Fibroblast of villous mesenchyme (primary cell): Measurements from ENCODE around the gene OSER1. TPM values are rescaled to one million over a fixed set of nuclear protein-coding genes. Genes with fewer than 3 reads are reported as not detected.

ENCODE experiments used
- DNase-seq: peaks from one replicate; pipeline ENCODE4 v3.0.0-alpha.2; 2010; ENCODE audit warnings: low read depth
- H3K4me3 ChIP-seq: 2 replicates; pipeline ENCODE4 v1.5.1; 2011; ENCODE audit warnings: low read depth, mild to moderate bottlenecking, low read length
- total RNA-seq: library from RNA; depleted of rRNA; stranded (reverse); fragments of >200 nt; gene quantifications from 2 replicates; pipeline ENCODE4 v1.2.3, GENCODE V29; 2012
- TF ChIP-seq, protein P1 (sequence below): IDR thresholded peaks from 2 replicates; pipeline ENCODE4 v1.5.1; 2012; ENCODE audit warnings: low read depth, mild to moderate bottlenecking, low read length; ENCODE audit not compliant: insufficient read depth

OSER1 gene
- total RNA-seq, result 28.7 and 45.8 TPM in 2 replicates

DNA sequence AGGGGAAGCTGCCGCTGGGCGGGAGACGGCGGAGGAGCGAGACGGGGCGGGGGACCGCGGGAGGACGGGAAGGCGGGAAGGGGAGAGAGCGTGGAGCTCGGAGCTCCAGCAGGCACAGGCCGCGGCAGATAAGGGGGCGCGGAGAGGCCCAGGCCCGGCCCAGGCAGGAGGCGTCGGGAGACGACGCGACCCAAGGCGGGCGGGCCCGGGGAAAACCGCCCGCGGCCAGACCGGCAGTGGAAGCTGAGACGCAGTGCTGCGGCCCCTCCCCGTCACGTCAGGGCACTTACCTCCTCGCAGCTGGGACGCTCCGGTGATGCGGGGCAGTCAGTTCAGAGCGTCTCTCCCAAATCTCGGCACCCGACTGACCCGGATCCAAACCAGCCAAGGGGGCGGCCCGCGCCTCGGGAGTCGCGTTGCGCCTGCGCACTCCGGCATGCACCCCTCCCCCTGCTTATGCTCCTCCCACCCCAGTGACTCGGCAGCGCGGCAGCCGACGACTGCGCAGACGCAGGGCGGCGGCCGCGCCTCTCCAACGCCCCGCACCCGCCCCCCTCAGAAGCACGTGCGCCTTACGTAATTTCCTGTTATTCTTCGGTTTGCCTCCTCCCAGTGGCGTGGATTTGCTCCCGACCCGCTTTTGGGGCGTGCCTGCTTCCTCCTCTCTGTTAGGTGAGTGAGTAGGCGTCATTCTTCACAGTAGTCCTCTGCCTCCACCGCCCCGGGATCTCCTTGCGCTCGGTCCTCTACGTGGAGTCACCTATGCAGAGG, at the start of gene OSER1:
Gene OSER1, minus strand, starts transcription at position 366 of the 771 bp plus-strand sequence. CDS start 3,814 bp downstream, outside the sequence.
- TF ChIP-seq, protein P1, sequence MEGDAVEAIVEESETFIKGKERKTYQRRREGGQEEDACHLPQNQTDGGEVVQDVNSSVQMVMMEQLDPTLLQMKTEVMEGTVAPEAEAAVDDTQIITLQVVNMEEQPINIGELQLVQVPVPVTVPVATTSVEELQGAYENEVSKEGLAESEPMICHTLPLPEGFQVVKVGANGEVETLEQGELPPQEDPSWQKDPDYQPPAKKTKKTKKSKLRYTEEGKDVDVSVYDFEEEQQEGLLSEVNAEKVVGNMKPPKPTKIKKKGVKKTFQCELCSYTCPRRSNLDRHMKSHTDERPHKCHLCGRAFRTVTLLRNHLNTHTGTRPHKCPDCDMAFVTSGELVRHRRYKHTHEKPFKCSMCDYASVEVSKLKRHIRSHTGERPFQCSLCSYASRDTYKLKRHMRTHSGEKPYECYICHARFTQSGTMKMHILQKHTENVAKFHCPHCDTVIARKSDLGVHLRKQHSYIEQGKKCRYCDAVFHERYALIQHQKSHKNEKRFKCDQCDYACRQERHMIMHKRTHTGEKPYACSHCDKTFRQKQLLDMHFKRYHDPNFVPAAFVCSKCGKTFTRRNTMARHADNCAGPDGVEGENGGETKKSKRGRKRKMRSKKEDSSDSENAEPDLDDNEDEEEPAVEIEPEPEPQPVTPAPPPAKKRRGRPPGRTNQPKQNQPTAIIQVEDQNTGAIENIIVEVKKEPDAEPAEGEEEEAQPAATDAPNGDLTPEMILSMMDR, result no peak

GRCh38 chr20:44258226-44258890, 47.8 kb upstream of the OSER1 start:
- TF ChIP-seq, protein P1, result no peak
- DNase-seq, result no peak
- no peak overlapping the region for H3K4me3 ChIP-seq

More for the DNA sequence above, at the start of gene OSER1:
- H3K4me3 ChIP-seq, result peak within 1 kb of the TSS; percentile 98
- peak; percentile 98 for DNase-seq

DNA sequence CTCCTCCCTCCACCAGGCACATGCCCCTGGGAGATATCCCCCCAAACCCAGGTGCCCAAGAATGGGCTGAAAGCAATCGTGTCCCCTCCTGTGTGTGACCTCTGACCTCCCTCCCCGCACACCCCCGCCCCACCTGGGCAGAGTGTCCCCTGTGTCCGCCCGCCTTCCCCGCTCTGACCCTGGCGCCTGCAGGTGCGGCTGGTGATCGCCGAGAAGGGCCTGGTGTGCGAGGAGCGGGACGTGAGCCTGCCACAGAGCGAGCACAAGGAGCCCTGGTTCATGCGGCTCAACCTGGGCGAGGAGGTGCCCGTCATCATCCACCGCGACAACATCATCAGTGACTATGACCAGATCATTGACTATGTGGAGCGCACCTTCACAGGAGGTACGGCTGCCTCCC, 46.4 kb upstream of the OSER1 start:
- no peak for DNase-seq
- H3K4me3 ChIP-seq, result no peak overlapping the region
- TF ChIP-seq, protein P1, result no peak

DNA sequence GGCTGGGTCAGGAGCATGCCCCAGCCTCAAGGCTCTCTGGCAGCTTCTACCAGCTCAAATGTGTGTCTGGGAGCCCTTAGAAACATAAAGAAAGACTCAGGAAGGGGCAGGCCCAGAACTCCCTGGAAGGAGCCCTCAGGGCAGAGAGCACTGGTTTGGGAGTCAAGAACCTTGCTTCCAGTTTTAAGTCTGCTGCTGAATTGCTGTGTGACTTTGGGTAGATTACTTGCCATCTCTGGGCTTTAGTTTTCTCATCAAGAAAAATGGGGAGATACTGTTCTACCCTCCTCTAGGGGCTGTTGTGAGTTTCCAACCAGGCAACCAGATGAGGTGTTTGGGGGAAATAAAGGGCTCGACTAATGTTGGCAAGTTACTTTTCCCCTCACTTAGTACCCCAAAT, 45.4 kb upstream of the OSER1 start:
- DNase-seq, result no peak
- H3K4me3 ChIP-seq, result no peak overlapping the region
- TF ChIP-seq, protein P1, result no peak

DNA sequence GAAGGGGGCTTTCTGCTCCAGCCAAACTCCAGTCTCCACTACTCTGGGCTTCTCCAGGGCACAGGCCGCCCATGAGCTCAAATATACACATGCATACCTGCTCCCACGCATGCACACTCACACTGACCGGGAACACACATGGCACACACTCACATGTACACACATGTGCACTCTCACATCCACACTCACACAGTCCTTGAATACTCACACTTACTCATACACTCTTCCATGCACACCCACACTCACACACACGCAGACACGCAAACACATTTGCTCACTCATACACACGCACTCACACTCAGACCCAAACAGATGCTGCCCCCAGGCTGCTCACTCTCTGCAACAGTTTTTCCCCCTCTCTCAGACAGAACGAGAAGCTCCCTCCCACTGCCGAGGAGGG, 43.5 kb upstream of the OSER1 start:
- TF ChIP-seq, protein P1, result no peak
- no peak for DNase-seq
- H3K4me3 ChIP-seq, result no peak overlapping the region

DNA sequence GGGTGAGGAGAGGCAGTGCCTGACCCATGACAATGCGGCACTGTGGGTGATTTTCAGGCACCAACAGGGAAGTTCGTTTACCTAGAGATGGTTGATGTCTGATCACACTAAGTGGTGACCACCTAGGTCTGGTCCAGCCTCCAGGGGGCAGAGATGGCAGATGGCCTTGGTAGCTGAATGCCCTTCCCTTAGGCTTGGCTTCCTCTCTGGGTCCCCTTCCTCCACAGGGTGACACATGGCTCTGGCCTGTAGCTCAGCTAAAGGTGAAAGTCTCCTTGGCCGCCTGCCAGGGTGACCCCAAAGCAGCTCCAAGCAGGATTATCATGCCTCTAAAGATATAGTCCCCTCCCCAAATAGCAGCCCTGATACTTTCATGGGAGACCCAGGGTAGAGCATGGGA, 43.0 kb upstream of the OSER1 start:
- H3K4me3 ChIP-seq, result no peak overlapping the region
- TF ChIP-seq, protein P1, result no peak
- no peak for DNase-seq
